HK-2 (cell line): ENCODE measurements around the gene OGT.
"Not testable (repeated sequence)": the region's sequence is repeated elsewhere in the genome, so short reads cannot be mapped to it uniquely, and the experiment has no call there.

Experiments
- DNase-seq: peaks from one replicate; pipeline ENCODE4 v3.0.0-alpha.2; 2018; ENCODE audit not compliant: unreplicated experiment

OGT gene

GRCh38 chrX:71540801-71541200 lies 7.9 kb downstream of the OGT start:
- no peak for DNase-seq

GRCh38 chrX:71541210-71542022 lies 8.5 kb downstream of the OGT start:
- no peak for DNase-seq

GRCh38 chrX:71542411-71542810 lies 9.5 kb downstream of the OGT start:
- DNase-seq = no peak

- DNase-seq = no peak
These were observed 9.9 kb downstream of the OGT start for GRCh38 chrX:71542825-71543224.

GRCh38 chrX:71543316-71543715 lies 10.4 kb downstream of the OGT start:
- DNase-seq = no peak

- DNase-seq = no peak
These were observed 12.5 kb downstream of the OGT start for GRCh38 chrX:71545364-71545763.

- DNase-seq = no peak
These were observed 14.0 kb downstream of the OGT start for GRCh38 chrX:71546879-71547278.

GRCh38 chrX:71547339-71547738 lies 14.4 kb downstream of the OGT start:
- DNase-seq = no peak

- no peak for DNase-seq
These were observed 17.1 kb downstream of the OGT start for GRCh38 chrX:71549986-71550385.

- DNase-seq = no peak
These were observed 17.7 kb downstream of the OGT start for GRCh38 chrX:71550578-71550977.

- peak; percentile 13 for DNase-seq
These were observed 23.1 kb downstream of the OGT start for GRCh38 chrX:71556036-71556435.

GRCh38 chrX:71558920-71559319 lies 26.0 kb downstream of the OGT start:
- DNase-seq = no peak

- DNase-seq = not testable (repeated sequence)
These were observed 26.9 kb downstream of the OGT start for GRCh38 chrX:71559773-71560172.

- DNase-seq = no peak
These were observed 31.0 kb downstream of the OGT start for GRCh38 chrX:71563921-71564320.

GRCh38 chrX:71565474-71566041 lies 32.7 kb downstream of the OGT start:
- no peak for DNase-seq

GRCh38 chrX:71571390-71571789 lies 38.5 kb downstream of the OGT start:
- not testable (repeated sequence) for DNase-seq

GRCh38 chrX:71573590-71573989 lies 40.7 kb downstream of the OGT start:
- no peak for DNase-seq

- no peak for DNase-seq
These were observed 44.8 kb downstream of the OGT start for GRCh38 chrX:71577682-71578081.

GRCh38 chrX:71578253-71579135 lies 45.6 kb downstream of the OGT start, which contains the start of gene GCNA:
GCNA (plus strand) TSS chrX:71578437; CDS start chrX:71580822, 2,385 bp downstream.
- no peak for DNase-seq

- DNase-seq = no peak
These were observed 46.5 kb downstream of the OGT start for GRCh38 chrX:71579136-71579989.

GRCh38 chrX:71579990-71580380 lies 47.1 kb downstream of the OGT start:
- no peak for DNase-seq

- no peak for DNase-seq
These were observed 48.3 kb downstream of the OGT start for GRCh38 chrX:71581210-71581609.
